WTC11 (cell line): ENCODE results near the gene ANKRD11.

Experiments
- ATF1 ChIP-seq: sonication (generic); formaldehyde crosslinking; IDR thresholded peaks from 2 replicates; pipeline ENCODE4 v1.8.1; 2023; ENCODE audit warnings: mild to moderate bottlenecking, moderate library complexity, missing genetic modification reagents
- ATF3 ChIP-seq: sonication (generic); formaldehyde crosslinking; conservative IDR thresholded peaks from 2 replicates; pipeline ENCODE4 v1.8.1; 2022; ENCODE audit warnings: mild to moderate bottlenecking, missing genetic modification reagents
- CBFB ChIP-seq: sonication (generic); formaldehyde crosslinking; IDR thresholded peaks from 2 replicates; pipeline ENCODE4 v1.8.1; 2022; ENCODE audit warnings: mild to moderate bottlenecking, low read depth, missing genetic modification reagents
- CREB1 ChIP-seq: sonication (generic); formaldehyde crosslinking; IDR thresholded peaks from 2 replicates; pipeline ENCODE4 v1.8.0; 2023; ENCODE audit warnings: mild to moderate bottlenecking, missing genetic modification reagents
- SP1 ChIP-seq: sonication (generic); formaldehyde crosslinking; conservative IDR thresholded peaks from 2 replicates; pipeline ENCODE4 v1.8.1; 2022; ENCODE audit warnings: missing genetic modification reagents
- STAT6 ChIP-seq: sonication (generic); formaldehyde crosslinking; conservative IDR thresholded peaks from 2 replicates; pipeline ENCODE4 v1.8.1; 2023; ENCODE audit warnings: mild to moderate bottlenecking, low read depth, missing genetic modification reagents, moderate library complexity
- TEAD4 ChIP-seq: sonication (generic); formaldehyde crosslinking; IDR thresholded peaks from 2 replicates; pipeline ENCODE4 v1.8.0; 2022; ENCODE audit warnings: mild to moderate bottlenecking, missing genetic modification reagents
- ZNF121 ChIP-seq: sonication (generic); formaldehyde crosslinking; IDR thresholded peaks from 2 replicates; pipeline ENCODE4 v1.8.0; 2023; ENCODE audit warnings: missing genetic modification reagents
- ZNF416 ChIP-seq: fragments of 250-450 bp; sonication (Bioruptor Pico); IDR thresholded peaks from 2 replicates; pipeline ENCODE4 v1.9.0; 2021; ENCODE audit warnings: mild to moderate bottlenecking, inconsistent platforms
- TF ChIP-seq, protein P1 (sequence below): fragments of 200-600 bp; IDR thresholded peaks from 2 replicates; pipeline ENCODE4 v1.8.0; 2022; ENCODE audit warnings: antibody characterized with exemption

GRCh38 chr16:89232107-89232506 lies 258.3 kb downstream of the ANKRD11 start:
- TF ChIP-seq, protein P1, sequence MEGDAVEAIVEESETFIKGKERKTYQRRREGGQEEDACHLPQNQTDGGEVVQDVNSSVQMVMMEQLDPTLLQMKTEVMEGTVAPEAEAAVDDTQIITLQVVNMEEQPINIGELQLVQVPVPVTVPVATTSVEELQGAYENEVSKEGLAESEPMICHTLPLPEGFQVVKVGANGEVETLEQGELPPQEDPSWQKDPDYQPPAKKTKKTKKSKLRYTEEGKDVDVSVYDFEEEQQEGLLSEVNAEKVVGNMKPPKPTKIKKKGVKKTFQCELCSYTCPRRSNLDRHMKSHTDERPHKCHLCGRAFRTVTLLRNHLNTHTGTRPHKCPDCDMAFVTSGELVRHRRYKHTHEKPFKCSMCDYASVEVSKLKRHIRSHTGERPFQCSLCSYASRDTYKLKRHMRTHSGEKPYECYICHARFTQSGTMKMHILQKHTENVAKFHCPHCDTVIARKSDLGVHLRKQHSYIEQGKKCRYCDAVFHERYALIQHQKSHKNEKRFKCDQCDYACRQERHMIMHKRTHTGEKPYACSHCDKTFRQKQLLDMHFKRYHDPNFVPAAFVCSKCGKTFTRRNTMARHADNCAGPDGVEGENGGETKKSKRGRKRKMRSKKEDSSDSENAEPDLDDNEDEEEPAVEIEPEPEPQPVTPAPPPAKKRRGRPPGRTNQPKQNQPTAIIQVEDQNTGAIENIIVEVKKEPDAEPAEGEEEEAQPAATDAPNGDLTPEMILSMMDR = no peak
- TF ChIP-seq ZNF121 (CRISPR knock-in tag) (no peak), CBFB (no peak), CREB1 (CRISPR knock-in tag) (no peak), ZNF416 (no peak), SP1 (CRISPR knock-in tag) (no peak), TEAD4 (no peak), ATF1 (CRISPR knock-in tag) (no peak), STAT6 (CRISPR knock-in tag) (no peak), ATF3 (CRISPR knock-in tag) (no peak)
